Choroid plexus epithelial cell (primary cell): Measurements from ENCODE around the gene ZNF213.
A peak's percentile ranks its signal among the peaks of the same experiment; 100 is the strongest.

Experiments used
- DNase-seq: peaks from one replicate; pipeline ENCODE4 v3.0.0-alpha.2; 2010; ENCODE audit warnings: low read depth
- H3K4me3 ChIP-seq: 2 replicates; pipeline ENCODE4 v1.5.1; 2011; ENCODE audit warnings: low read depth, mild to moderate bottlenecking, control low read depth, low read length, moderate library complexity
- CTCF ChIP-seq: conservative IDR thresholded peaks from 2 replicates; pipeline ENCODE4 v1.5.1; 2011; ENCODE audit warnings: low read depth, mild to moderate bottlenecking, control low read depth, inconsistent platforms, low read length, moderate library complexity

ZNF213 gene

GRCh38 chr16:3098459-3099394 lies 36.1 kb upstream of the ZNF213 start, which contains the start of gene ZSCAN10:
ZSCAN10 (minus strand) TSS chr16:3099294; CDS start chr16:3092937, 6,357 bp downstream.
- no peak within 1 kb of the TSS for H3K4me3 ChIP-seq
- no peak for TF ChIP-seq CTCF
- DNase-seq = no peak

- H3K4me3 ChIP-seq = no peak overlapping the region
- DNase-seq = no peak
- TF ChIP-seq CTCF = no peak
Measured at GRCh38 chr16:3099395-3099731, 35.5 kb upstream of the ZNF213 start.

GRCh38 chr16:3099732-3100499 lies 34.9 kb upstream of the ZNF213 start:
- no peak overlapping the region for H3K4me3 ChIP-seq
- DNase-seq = peak; percentile 90
- no peak for TF ChIP-seq CTCF

GRCh38 chr16:3101018-3101840 lies 33.6 kb upstream of the ZNF213 start:
- DNase-seq = peak; percentile 50
- no peak overlapping the region for H3K4me3 ChIP-seq
- peak; percentile 68 for TF ChIP-seq CTCF

GRCh38 chr16:3101841-3102470 lies 32.9 kb upstream of the ZNF213 start:
- H3K4me3 ChIP-seq = no peak overlapping the region
- TF ChIP-seq CTCF = no peak
- DNase-seq = no peak

GRCh38 chr16:3106205-3106928 lies 28.5 kb upstream of the ZNF213 start:
- peak; percentile 92 for DNase-seq
- no peak for TF ChIP-seq CTCF
- H3K4me3 ChIP-seq = peak overlapping the region; percentile 76
